Natural killer cell treated with Interleukin-12 subunit alpha and Interleukin-12 subunit beta and Interleukin-15 and Interleukin-18, amount 100 ng/mL, for 72 hours (primary cell): Measurements from ENCODE around the gene COA8. TPM values are rescaled to one million over a fixed set of nuclear protein-coding genes. Genes with fewer than 3 reads are reported as not detected.
A peak's percentile ranks its signal among the peaks of the same experiment; 100 is the strongest.

Source experiments
- ATAC-seq, 2 donors: fragments of 150-1000 bp; cut with Tn5 transposase in 1 of 2; sonication (Bioruptor Pico), chemical (Tn5 transposase) in 1 of 2; 2 replicates each; pipeline ENCODE4 v1.10.0; 2021
- DNase-seq: peaks from one replicate; pipeline ENCODE4 v3.0.0; 2022; ENCODE audit warnings: low spot score
- H3K27ac Mint-ChIP-seq, 2 donors: 1 replicate in 1 of 2; 2 replicates in 1 of 2; pipeline ENCODE4 v1.8.0; 2022; ENCODE audit warnings: mixed read lengths in 2 of 2, mild to moderate bottlenecking in 1 of 2, moderate library complexity in 1 of 2
- H3K27me3 Mint-ChIP-seq, 2 donors: 1 replicate in 1 of 2; 2 replicates in 1 of 2; pipeline ENCODE4 v1.8.0; 2022; ENCODE audit warnings: mixed read lengths in 2 of 2
- H3K36me3 Mint-ChIP-seq: one replicate; pipeline ENCODE4 v1.8.0; 2022; ENCODE audit warnings: mixed read lengths
- H3K4me1 Mint-ChIP-seq, 2 donors: 1 replicate in 1 of 2; 2 replicates in 1 of 2; pipeline ENCODE4 v1.8.0; 2022; ENCODE audit warnings: low read depth in 2 of 2, mixed read lengths in 2 of 2, mild to moderate bottlenecking in 1 of 2
- H3K4me3 Mint-ChIP-seq: one replicate; pipeline ENCODE4 v1.8.0; 2022; ENCODE audit warnings: mixed read lengths
- H3K9me3 Mint-ChIP-seq: 2 replicates; pipeline ENCODE4 v1.8.0; 2022; ENCODE audit warnings: mixed read lengths
- total RNA-seq, 2 donors: library from RNA; stranded (reverse); gene quantifications; one replicate each; pipeline ENCODE4 v1.2.3, GENCODE V29; 2022

The COA8 gene, protein sequence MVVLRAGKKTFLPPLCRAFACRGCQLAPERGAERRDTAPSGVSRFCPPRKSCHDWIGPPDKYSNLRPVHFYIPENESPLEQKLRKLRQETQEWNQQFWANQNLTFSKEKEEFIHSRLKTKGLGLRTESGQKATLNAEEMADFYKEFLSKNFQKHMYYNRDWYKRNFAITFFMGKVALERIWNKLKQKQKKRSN
- 10 to 100 TPM; 35.8 to 38.3 TPM for total RNA-seq

GRCh38 chr14:103562429-103563225, at the start of gene COA8, which contains the start of gene BAG5:
Gene COA8 (plus strand): TSS chr14:103562960. CDS start chr14:103563002, 42 bp downstream.
Gene BAG5 (minus strand): TSS chr14:103562657. CDS start chr14:103561164, 1,493 bp downstream.
- peak within 1 kb of the TSS; percentile 92 to 96 for H3K27ac Mint-ChIP-seq
- DNase-seq (peak; percentile 93), ATAC-seq (peak; percentile 87 to 92)
- H3K4me3 Mint-ChIP-seq, result peak within 1 kb of the TSS; percentile 99
- peaks cover 22% of the 10 kb centered on the region for H3K36me3 Mint-ChIP-seq
- H3K4me1 Mint-ChIP-seq, result peaks cover 36 to 41% of the 10 kb centered on the region in 2 donors
- H3K27me3 Mint-ChIP-seq, result no peaks in the 10 kb centered on the region
- no peaks in the 10 kb centered on the region for H3K9me3 Mint-ChIP-seq

GRCh38 chr14:103514596-103515421, 48.0 kb upstream of the COA8 start:
- Mint-ChIP-seq H3K4me3 (no peak overlapping the region), H3K27me3 (peaks cover 0 to 2% of the 10 kb centered on the region in 2 donors), H3K36me3 (no peaks in the 10 kb centered on the region), H3K9me3 (no peaks in the 10 kb centered on the region), H3K27ac (no peak overlapping the region), H3K4me1 (peaks cover 0 to 6% of the 10 kb centered on the region in 2 donors)
- DNase-seq, result peak; percentile 40
- no peak for ATAC-seq

GRCh38 chr14:103516426-103517173, 46.2 kb upstream of the COA8 start:
- no peak overlapping the region for H3K4me3 Mint-ChIP-seq
- no peaks in the 10 kb centered on the region for H3K9me3 Mint-ChIP-seq
- no peaks in the 10 kb centered on the region for H3K36me3 Mint-ChIP-seq
- H3K27me3 Mint-ChIP-seq, result peaks cover 0 to 2% of the 10 kb centered on the region in 2 donors
- H3K4me1 Mint-ChIP-seq, result peaks cover 0 to 6% of the 10 kb centered on the region in 2 donors
- DNase-seq (peak; percentile 8), ATAC-seq (no peak)
- no peak overlapping the region for H3K27ac Mint-ChIP-seq

DNA sequence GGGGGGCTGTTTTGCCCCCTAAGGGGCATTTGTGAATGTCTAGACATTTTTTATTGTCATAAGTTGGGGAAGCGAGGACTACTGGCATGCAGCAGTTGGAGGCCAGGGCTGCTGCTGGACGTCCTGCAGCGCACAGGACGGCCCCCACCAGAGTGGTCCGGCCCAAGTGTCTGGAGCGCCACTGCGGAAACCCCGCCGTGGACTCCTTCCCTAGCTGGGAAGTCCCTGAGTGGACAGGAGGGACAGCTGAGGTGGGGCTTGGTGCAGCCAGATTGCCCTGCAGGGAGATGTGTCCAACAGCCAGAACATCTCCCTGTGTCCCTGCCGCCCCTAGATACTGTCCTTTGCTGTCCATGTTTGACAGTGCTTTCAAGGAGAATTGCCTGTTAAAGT, 45.6 kb upstream of the COA8 start:
- peaks cover 0 to 2% of the 10 kb centered on the region in 2 donors for H3K27me3 Mint-ChIP-seq
- no peaks in the 10 kb centered on the region for H3K9me3 Mint-ChIP-seq
- peaks cover 0 to 6% of the 10 kb centered on the region in 2 donors for H3K4me1 Mint-ChIP-seq
- H3K27ac Mint-ChIP-seq, result no peak overlapping the region
- DNase-seq (peak; percentile 54), ATAC-seq (no peak)
- H3K36me3 Mint-ChIP-seq, result no peaks in the 10 kb centered on the region
- H3K4me3 Mint-ChIP-seq, result no peak overlapping the region

GRCh38 chr14:103517721-103518421, 44.9 kb upstream of the COA8 start:
- no peak for ATAC-seq

GRCh38 chr14:103518422-103519042, 44.2 kb upstream of the COA8 start:
- peaks cover 0 to 3% of the 10 kb centered on the region in 2 donors for H3K27me3 Mint-ChIP-seq

More at GRCh38 chr14:103517721-103518421, 44.9 kb upstream of the COA8 start:
- H3K4me1 Mint-ChIP-seq, result peaks cover 0 to 6% of the 10 kb centered on the region in 2 donors
- no peaks in the 10 kb centered on the region for H3K9me3 Mint-ChIP-seq
- H3K4me3 Mint-ChIP-seq, result no peak overlapping the region
- H3K27ac Mint-ChIP-seq, result no peak overlapping the region
- H3K27me3 Mint-ChIP-seq, result peaks cover 0 to 2% of the 10 kb centered on the region in 2 donors
- no peaks in the 10 kb centered on the region for H3K36me3 Mint-ChIP-seq
- peak; percentile 29 for DNase-seq

GRCh38 chr14:103519043-103519836, 43.5 kb upstream of the COA8 start:
- peaks cover 0 to 6% of the 10 kb centered on the region in 2 donors for H3K27me3 Mint-ChIP-seq
- H3K9me3 Mint-ChIP-seq, result no peaks in the 10 kb centered on the region
- H3K4me1 Mint-ChIP-seq, result peaks cover 0 to 6% of the 10 kb centered on the region in 2 donors
- DNase-seq, result peak; percentile 10
- ATAC-seq, result no peak
- no peak overlapping the region for H3K27ac Mint-ChIP-seq
- no peaks in the 10 kb centered on the region for H3K36me3 Mint-ChIP-seq
- peak overlapping the region; percentile 41 for H3K4me3 Mint-ChIP-seq

More at GRCh38 chr14:103518422-103519042, 44.2 kb upstream of the COA8 start:
- no peak overlapping the region for H3K27ac Mint-ChIP-seq
- no peak overlapping the region for H3K4me3 Mint-ChIP-seq
- H3K4me1 Mint-ChIP-seq, result peaks cover 0 to 6% of the 10 kb centered on the region in 2 donors
- peak in 1 of 2 donors; percentile 33 for ATAC-seq
- H3K9me3 Mint-ChIP-seq, result no peaks in the 10 kb centered on the region
- DNase-seq, result peak; percentile 60
- no peaks in the 10 kb centered on the region for H3K36me3 Mint-ChIP-seq

GRCh38 chr14:103519837-103520212, 42.9 kb upstream of the COA8 start:
- no peak overlapping the region for H3K27ac Mint-ChIP-seq
- H3K27me3 Mint-ChIP-seq, result peaks cover 0 to 6% of the 10 kb centered on the region in 2 donors
- peaks cover 0 to 6% of the 10 kb centered on the region in 2 donors for H3K4me1 Mint-ChIP-seq
- no peaks in the 10 kb centered on the region for H3K36me3 Mint-ChIP-seq
- ATAC-seq (no peak), DNase-seq (peak; percentile 15)
- H3K4me3 Mint-ChIP-seq, result peak overlapping the region; percentile 41
- no peaks in the 10 kb centered on the region for H3K9me3 Mint-ChIP-seq

DNA sequence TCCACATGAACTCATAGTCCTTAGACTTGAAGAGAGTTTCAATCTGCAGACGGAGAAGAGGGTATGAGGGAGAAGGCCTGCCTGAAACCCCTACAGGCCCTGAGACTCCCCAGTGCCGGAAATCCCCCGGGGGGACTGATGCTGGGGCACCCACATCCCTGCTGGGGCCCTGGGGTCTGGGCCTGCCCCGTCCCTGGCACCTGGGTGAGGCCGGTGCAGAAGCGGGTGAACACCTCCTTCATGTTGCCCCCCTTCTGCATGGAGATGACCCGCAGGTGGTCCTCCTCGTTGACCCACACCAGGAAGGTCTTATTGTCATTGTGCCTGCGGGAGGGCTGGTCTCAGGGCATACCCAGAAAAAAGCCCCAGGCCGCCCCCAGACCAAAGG, 42.5 kb upstream of the COA8 start:
- H3K27me3 Mint-ChIP-seq, result peaks cover 0 to 6% of the 10 kb centered on the region in 2 donors
- H3K36me3 Mint-ChIP-seq, result no peaks in the 10 kb centered on the region
- no peaks in the 10 kb centered on the region for H3K9me3 Mint-ChIP-seq
- ATAC-seq (no peak), DNase-seq (peak; percentile 44)
- H3K4me1 Mint-ChIP-seq, result peaks cover 0 to 6% of the 10 kb centered on the region in 2 donors
- no peak overlapping the region for H3K27ac Mint-ChIP-seq
- H3K4me3 Mint-ChIP-seq, result peak overlapping the region; percentile 57

DNA sequence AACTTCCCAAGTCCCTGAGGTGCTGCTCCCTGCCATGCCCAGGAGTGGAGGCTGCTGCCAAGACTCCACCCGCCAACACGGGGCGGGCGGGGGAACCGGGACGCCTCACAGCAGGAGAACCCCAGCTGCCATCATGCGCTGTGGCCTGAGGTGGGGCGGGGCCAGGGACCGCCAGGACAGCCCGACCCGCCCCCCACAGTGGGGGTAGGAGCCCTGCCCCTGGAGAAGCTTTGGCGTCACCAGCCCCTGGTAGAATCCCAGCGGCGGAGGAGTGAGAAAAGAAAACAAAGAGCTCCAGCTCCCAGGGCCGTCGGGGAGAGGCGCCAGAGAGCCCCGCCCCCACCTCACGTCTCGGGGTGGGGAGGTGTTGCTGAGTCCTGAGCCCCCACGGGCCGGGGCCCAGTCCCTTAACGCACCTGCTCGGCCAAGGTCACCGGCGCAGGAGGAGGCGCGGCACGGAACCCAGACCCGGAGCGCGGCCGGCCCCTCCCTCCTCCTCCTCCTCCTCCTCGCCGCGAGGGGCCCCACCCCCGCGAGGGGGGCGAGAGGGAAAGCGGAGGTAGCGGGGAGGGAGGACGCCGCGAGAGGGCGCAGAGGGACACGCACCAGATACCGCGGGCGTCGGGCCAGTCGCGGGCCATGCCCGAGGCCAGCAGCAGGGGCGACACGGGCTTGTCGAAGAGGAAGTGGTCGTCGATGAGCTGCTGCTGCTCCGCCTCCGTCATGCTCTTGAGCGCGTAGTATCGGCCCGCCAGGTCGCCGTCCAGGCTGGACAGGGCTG, 41.9 kb upstream of the COA8 start:
- no peaks in the 10 kb centered on the region for H3K36me3 Mint-ChIP-seq

DNA sequence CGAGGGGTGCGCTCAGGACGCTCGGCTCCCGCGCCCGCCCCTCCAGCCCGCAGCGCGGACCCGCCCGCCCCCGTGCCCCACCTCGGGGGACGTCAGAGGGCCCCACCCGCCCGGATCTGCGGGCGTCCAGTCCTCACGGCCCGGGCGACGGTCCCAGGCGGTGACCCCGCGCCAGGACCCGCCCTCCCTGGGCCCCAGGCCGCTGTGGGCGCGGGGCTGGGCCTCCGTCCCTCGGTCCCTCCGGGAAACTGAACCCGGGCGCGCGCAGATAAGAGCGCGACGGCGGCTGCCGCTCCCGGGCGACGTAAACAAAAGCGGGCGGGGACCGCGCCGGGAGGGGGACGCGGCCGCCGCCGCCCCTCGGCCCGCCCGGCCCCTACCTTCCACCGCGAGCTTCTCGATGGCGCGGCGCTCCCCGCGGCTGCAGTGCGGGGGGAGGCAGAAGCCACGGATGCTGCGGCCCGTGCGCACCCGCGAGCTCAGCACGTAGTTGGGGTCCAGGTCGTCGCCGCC, 41.3 kb upstream of the COA8 start:
- peak; percentile 56 for DNase-seq
- H3K36me3 Mint-ChIP-seq, result no peaks in the 10 kb centered on the region

More for the DNA sequence above, 41.9 kb upstream of the COA8 start:
- H3K9me3 Mint-ChIP-seq, result no peaks in the 10 kb centered on the region
- ATAC-seq (peak; percentile 77), DNase-seq (peak; percentile 78)
- H3K27me3 Mint-ChIP-seq, result peaks cover 0 to 6% of the 10 kb centered on the region in 2 donors
- peaks cover 0 to 6% of the 10 kb centered on the region in 2 donors for H3K4me1 Mint-ChIP-seq
- H3K4me3 Mint-ChIP-seq, result peak overlapping the region; percentile 57
- H3K27ac Mint-ChIP-seq, result no peak overlapping the region

More for the DNA sequence above, 41.3 kb upstream of the COA8 start:
- no peaks in the 10 kb centered on the region for H3K9me3 Mint-ChIP-seq
- H3K27ac Mint-ChIP-seq, result no peak overlapping the region
- peaks cover 0 to 6% of the 10 kb centered on the region in 2 donors for H3K4me1 Mint-ChIP-seq
- no peak for ATAC-seq
- H3K4me3 Mint-ChIP-seq, result peak overlapping the region; percentile 57
- H3K27me3 Mint-ChIP-seq, result peaks cover 0 to 6% of the 10 kb centered on the region in 2 donors
